NB4 (cell line): ENCODE measurements around the gene NOTUM.

Experiments used
- MYC ChIP-seq: IDR thresholded peaks from 2 replicates; pipeline ENCODE4 v1.6.1; 2011; ENCODE audit warnings: low read depth, low read length
- POLR2A ChIP-seq: IDR thresholded peaks from 2 replicates; pipeline ENCODE4 v1.6.1; 2011; ENCODE audit warnings: mild to moderate bottlenecking; ENCODE audit not compliant: insufficient read length; ENCODE audit errors: extremely low read depth
- TF ChIP-seq, protein P1 (sequence below): IDR thresholded peaks from one replicate; pipeline ENCODE4 v1.5.1; 2012; ENCODE audit warnings: low read depth, low read length
- TF ChIP-seq, protein P2 (sequence below): IDR thresholded peaks from 2 replicates; pipeline ENCODE4 v1.6.1; 2011; ENCODE audit warnings: low read depth, low read length

DNA sequence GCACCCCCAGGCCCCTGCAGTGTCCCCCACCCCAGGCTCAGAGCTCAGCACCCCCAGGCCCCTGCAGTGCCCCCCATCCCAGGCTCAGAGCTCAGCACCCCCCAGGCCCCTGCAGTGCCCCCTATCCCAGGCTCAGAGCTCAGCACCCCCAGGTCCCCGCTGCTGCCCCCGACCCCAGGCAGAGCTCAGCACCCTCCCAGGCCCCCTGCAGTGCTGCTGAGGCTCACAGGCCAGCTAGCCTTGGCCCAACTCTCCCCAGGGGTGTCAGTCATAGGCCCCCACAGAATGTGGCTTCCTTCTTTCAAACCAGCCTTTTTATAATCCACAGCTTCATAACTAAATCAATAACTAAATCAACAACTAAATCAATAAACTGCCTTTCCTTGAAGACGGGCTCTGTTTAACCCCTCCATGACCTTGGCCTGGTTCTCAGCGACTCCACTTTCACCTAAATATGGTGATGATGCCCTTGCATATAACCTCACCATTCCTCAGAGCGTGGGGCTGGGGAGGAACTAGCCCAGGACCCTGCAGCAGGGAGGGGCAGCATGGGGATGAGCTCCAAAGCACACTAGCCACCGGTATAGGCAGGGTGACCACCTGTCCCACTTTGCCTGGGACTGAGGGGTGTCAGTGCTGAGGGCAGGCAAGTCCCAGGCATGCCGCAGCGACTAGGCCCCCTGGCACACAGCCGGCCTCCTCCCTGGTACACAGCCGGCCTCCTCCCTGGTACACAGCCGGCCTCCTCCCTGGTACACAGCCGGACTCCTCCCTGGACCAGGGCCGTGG is 5.0 kb downstream of the NOTUM start:
- TF ChIP-seq, protein P1, sequence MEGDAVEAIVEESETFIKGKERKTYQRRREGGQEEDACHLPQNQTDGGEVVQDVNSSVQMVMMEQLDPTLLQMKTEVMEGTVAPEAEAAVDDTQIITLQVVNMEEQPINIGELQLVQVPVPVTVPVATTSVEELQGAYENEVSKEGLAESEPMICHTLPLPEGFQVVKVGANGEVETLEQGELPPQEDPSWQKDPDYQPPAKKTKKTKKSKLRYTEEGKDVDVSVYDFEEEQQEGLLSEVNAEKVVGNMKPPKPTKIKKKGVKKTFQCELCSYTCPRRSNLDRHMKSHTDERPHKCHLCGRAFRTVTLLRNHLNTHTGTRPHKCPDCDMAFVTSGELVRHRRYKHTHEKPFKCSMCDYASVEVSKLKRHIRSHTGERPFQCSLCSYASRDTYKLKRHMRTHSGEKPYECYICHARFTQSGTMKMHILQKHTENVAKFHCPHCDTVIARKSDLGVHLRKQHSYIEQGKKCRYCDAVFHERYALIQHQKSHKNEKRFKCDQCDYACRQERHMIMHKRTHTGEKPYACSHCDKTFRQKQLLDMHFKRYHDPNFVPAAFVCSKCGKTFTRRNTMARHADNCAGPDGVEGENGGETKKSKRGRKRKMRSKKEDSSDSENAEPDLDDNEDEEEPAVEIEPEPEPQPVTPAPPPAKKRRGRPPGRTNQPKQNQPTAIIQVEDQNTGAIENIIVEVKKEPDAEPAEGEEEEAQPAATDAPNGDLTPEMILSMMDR: no peak
- TF ChIP-seq POLR2A (no peak), MYC (no peak)
- TF ChIP-seq, protein P2, sequence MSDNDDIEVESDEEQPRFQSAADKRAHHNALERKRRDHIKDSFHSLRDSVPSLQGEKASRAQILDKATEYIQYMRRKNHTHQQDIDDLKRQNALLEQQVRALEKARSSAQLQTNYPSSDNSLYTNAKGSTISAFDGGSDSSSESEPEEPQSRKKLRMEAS: no peak
